Measurements from ENCODE around the gene DCXR. TPM values are rescaled to one million over a fixed set of nuclear protein-coding genes. Genes with fewer than 3 reads are reported as not detected.

Gene DCXR
- total and polyA plus RNA-seq, 10 of the 15 experiments (the other 5 are each of a cell fraction or from before 2014, with no cell fraction given): 12.3 to 139 (median 88.9) TPM

GRCh38 chr17:82062984-82063368 lies 25.5 kb upstream of the DCXR start:
- RAD21 ChIA-PET (ENCODE audit: unreplicated experiment): no interaction called here
- Histone ChIP-seq H3K79me2 (ENCODE audit: control insufficient read depth, insufficient read depth, low read length) (peaks cover 20% of the 10 kb centered on the region), H3K4me3 (no peak overlapping the region), H3K9me3 (replicated peaks; ENCODE audit: control insufficient read depth, insufficient read depth, low read length) (no peaks in the 10 kb centered on the region), H3K4me2 (ENCODE audit: control insufficient read depth, insufficient read depth) (no peak overlapping the region), H3K27ac (ENCODE audit: control insufficient read depth, insufficient read depth) (no peak overlapping the region), H3K4me1 (ENCODE audit: control insufficient read depth, insufficient read depth, low read length) (peaks cover 8% of the 10 kb centered on the region), H2AFZ (ENCODE audit: control insufficient read depth, low read depth, low read length) (no peak overlapping the region), H3K27me3 (replicated peaks in 1 of 2; ENCODE audit: control insufficient read depth in 2 of 2, insufficient read depth in 2 of 2, low read length in 1 of 2) (no peaks in the 10 kb centered on the region), H3K9ac (ENCODE audit: control insufficient read depth, insufficient read depth, low read length) (no peak overlapping the region), H3K36me3 (ENCODE audit: control insufficient read depth in 2 of 2, insufficient read depth in 2 of 2, low read length in 1 of 2) (peaks cover 3 to 19% of the 10 kb centered on the region in 2 experiments; a peak in 3 of 4 replicates), H4K20me1 (ENCODE audit: control insufficient read depth, insufficient read depth) (no peaks in the 10 kb centered on the region)
- FAIRE-seq (no peak), ATAC-seq (no peak), DNase-seq (ENCODE audit: low read depth, low spot score) (no peak)
- intact Hi-C loops (cut with micrococcal nuclease; ENCODE audit: unreplicated experiment) (no loop called here), in situ Hi-C loops (cut with MboI) (no loop called here)
- POLR2A ChIA-PET: no interaction called here
- SMC1A ChIA-PET (ENCODE audit: uncharacterized antibody, unreplicated experiment): interaction anchor here (0.8 kb wide), 1 partner anchor 25 kb away, joined by 3 read pairs; the partner anchor contains the start of gene DCXR
- CTCF ChIA-PET: no interaction called here
- no peak for TF ChIP-seq CHD2 (IDR thresholded peaks at IDR 0.05; ENCODE audit: borderline replicate concordance, low read depth, low read length)
- TF ChIP-seq ESRRA (IDR thresholded peaks at IDR 0.05; ENCODE audit: low read length): no peak
- TF ChIP-seq NFIC (IDR thresholded peaks at IDR 0.05; ENCODE audit: low read depth, low read length): no peak
- TF ChIP-seq HDAC2 (IDR thresholded peaks at IDR 0.05): no peak
- no peak for TF ChIP-seq CTCF (IDR thresholded peaks at IDR 0.05 in 2 of 3, conservative IDR thresholded peaks at IDR 0.05 in 1 of 3; ENCODE audit: control insufficient read depth in 2 of 3, extremely low read depth in 1 of 3, insufficient read depth in 1 of 3, low read depth in 3 of 3, low read length in 3 of 3)
- TF ChIP-seq ZNF592 (IDR thresholded peaks at IDR 0.05): no peak
- no peak for TF ChIP-seq MTA3 (IDR thresholded peaks at IDR 0.05; ENCODE audit: borderline replicate concordance, low read length)
- TF ChIP-seq IRF4 (IDR thresholded peaks at IDR 0.05; ENCODE audit: low read depth, low read length): no peak
- BruUV-seq (replicated peaks): no TSS peak
- WGBS (ENCODE audit: insufficient coverage, insufficient replicate concordance, low lambda C conversion rate, missing lambda C conversion rate): 95% methylated on average over 9 of the region's 9 CpGs
